Rectal smooth muscle tissue (tissue), 1 donor: ENCODE data around the gene CPSF6.

Experiments used
- H3K27ac ChIP-seq: one replicate; pipeline ENCODE4 v1.7.0; 2013; ENCODE audit warnings: low read depth, low read length, inconsistent platforms
- H3K27me3 ChIP-seq: one replicate; pipeline ENCODE4 v1.7.0; 2013; ENCODE audit warnings: low read length; ENCODE audit not compliant: control insufficient read depth, insufficient read depth
- H3K36me3 ChIP-seq: one replicate; pipeline ENCODE4 v1.7.0; 2013; ENCODE audit warnings: low read length; ENCODE audit not compliant: control insufficient read depth, insufficient read depth
- H3K4me1 ChIP-seq: one replicate; pipeline ENCODE4 v1.7.0; 2013; ENCODE audit warnings: low read length; ENCODE audit not compliant: control insufficient read depth, insufficient read depth
- H3K4me3 ChIP-seq: one replicate; pipeline ENCODE4 v1.7.0; 2013; ENCODE audit warnings: low read length
- H3K9ac ChIP-seq: one replicate; pipeline ENCODE4 v1.7.0; 2013; ENCODE audit warnings: low read length

CPSF6 gene

DNA sequence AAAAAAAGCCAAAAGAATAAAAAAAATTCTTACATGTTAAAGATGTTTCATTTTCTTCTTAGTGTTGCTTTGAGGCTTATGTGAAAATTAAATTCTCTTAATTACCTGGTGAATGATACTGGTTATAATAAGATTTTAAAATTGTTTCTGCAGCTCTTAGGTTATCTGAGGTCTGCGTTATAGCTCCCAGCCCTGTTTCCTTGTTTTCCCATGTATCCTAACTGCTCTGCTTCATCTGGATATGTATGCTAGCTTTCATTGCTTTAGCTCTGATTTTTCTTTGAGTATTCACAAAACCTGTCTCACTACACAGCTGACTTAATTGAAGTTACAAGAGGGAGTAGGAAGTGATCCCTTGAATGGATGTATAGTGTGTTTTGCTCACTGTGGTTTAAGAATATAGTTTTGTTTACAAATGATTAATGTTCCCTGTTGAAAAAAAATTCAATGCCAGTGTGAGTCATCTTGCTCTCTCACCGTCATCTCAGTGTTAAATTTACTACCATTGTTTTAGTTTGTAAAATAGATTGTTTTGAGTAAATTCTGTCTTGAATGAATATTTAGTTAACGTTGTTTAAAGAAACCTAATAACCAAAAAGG is 26.8 kb downstream of the CPSF6 start:
- peaks cover 2% of the 10 kb centered on the region for H3K4me1 ChIP-seq
- H3K27ac ChIP-seq, result no peak overlapping the region
- no peak overlapping the region for H3K4me3 ChIP-seq
- no peak overlapping the region for H3K9ac ChIP-seq
- H3K36me3 ChIP-seq, result no peaks in the 10 kb centered on the region
- no peaks in the 10 kb centered on the region for H3K27me3 ChIP-seq

GRCh38 chr12:69269736-69270135 is 30.4 kb downstream of the CPSF6 start:
- H3K4me1 ChIP-seq, result peaks cover 2% of the 10 kb centered on the region
- H3K27ac ChIP-seq, result no peak overlapping the region
- H3K4me3 ChIP-seq, result no peak overlapping the region
- H3K36me3 ChIP-seq, result no peaks in the 10 kb centered on the region
- no peaks in the 10 kb centered on the region for H3K27me3 ChIP-seq
- H3K9ac ChIP-seq, result no peak overlapping the region

DNA sequence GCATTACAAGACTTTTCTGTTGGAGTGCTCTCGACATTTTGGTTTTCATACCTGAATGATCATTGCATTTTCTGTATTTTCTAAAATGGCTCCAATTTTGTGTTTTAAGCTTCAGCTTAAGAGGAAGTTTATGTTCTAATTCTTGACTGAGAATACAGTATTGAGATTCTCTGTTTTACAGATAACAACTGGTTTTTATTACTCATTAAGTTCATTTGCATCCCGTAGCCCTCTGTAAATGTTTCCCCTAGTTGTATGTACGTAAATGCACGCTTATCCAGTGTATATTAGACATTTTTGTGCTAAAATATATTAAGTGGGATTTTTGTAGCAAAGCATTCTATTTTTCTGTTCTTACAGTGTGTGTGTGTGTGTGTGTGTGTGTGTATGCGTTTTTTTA is 33.1 kb downstream of the CPSF6 start:
- no peak overlapping the region for H3K4me3 ChIP-seq
- H3K27me3 ChIP-seq, result no peaks in the 10 kb centered on the region
- no peaks in the 10 kb centered on the region for H3K4me1 ChIP-seq

DNA sequence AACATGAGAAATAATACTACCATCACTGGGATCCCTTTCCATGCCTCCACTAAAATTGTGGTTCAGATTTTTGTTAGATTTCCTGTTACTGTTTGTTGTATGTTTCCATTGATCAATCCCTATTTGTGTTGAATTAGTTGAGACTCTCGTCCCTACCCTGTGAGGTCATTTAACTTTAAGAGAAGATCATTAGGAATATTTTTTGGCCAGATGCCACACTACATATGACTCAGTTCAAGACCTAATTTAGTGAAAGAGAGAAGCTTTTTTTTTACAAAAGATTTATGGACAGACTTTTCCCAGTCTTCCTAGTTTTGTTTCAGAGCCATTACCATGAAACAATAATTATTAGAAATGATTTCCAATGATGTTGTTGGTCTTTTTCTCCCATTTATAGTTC is 35.5 kb downstream of the CPSF6 start:
- Histone ChIP-seq H3K36me3 (no peaks in the 10 kb centered on the region), H3K27ac (no peak overlapping the region), H3K9ac (no peak overlapping the region), H3K4me1 (no peaks in the 10 kb centered on the region), H3K4me3 (no peak overlapping the region), H3K27me3 (no peaks in the 10 kb centered on the region)

More for the DNA sequence above, 33.1 kb downstream of the CPSF6 start:
- no peaks in the 10 kb centered on the region for H3K36me3 ChIP-seq
- no peak overlapping the region for H3K9ac ChIP-seq
- H3K27ac ChIP-seq, result no peak overlapping the region

GRCh38 chr12:69275471-69275891 is 36.1 kb downstream of the CPSF6 start:
- no peak overlapping the region for H3K27ac ChIP-seq
- no peaks in the 10 kb centered on the region for H3K27me3 ChIP-seq
- H3K4me1 ChIP-seq, result no peaks in the 10 kb centered on the region

GRCh38 chr12:69278814-69279782 is 39.7 kb downstream of the CPSF6 start:
- Histone ChIP-seq H3K27ac (no peak overlapping the region), H3K9ac (no peak overlapping the region), H3K36me3 (no peaks in the 10 kb centered on the region), H3K27me3 (no peaks in the 10 kb centered on the region), H3K4me3 (no peak overlapping the region), H3K4me1 (no peaks in the 10 kb centered on the region)

More at GRCh38 chr12:69275471-69275891, 36.1 kb downstream of the CPSF6 start:
- Histone ChIP-seq H3K9ac (no peak overlapping the region), H3K36me3 (no peaks in the 10 kb centered on the region), H3K4me3 (no peak overlapping the region)

DNA sequence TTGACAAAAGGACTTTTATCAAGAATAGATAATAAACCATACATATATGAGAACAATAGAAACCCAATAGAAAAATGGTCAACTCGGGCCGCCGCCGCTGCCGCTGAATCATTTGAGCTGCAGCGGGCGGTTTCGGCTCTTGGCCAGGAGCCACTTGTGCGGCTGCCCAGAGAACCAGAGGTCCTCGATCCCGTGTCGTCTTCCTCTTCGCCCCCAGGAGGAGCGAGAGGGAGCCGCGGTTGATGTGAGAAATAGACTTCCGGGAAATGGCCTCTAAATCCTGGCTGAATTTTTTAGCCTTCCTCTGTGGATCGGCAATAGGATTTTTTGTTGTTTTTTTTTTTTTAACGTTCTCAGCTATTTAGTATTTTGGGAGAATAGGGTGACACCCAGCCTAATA is 44.8 kb downstream of the CPSF6 start:
- no peaks in the 10 kb centered on the region for H3K27me3 ChIP-seq
- no peak overlapping the region for H3K27ac ChIP-seq
- no peaks in the 10 kb centered on the region for H3K4me1 ChIP-seq
- no peaks in the 10 kb centered on the region for H3K36me3 ChIP-seq
- no peak overlapping the region for H3K9ac ChIP-seq
- peak overlapping the region; percentile 36 for H3K4me3 ChIP-seq

GRCh38 chr12:69287556-69287955 is 48.2 kb downstream of the CPSF6 start:
- H3K36me3 ChIP-seq, result no peaks in the 10 kb centered on the region
- H3K27me3 ChIP-seq, result no peaks in the 10 kb centered on the region
- H3K27ac ChIP-seq, result no peak overlapping the region
- H3K9ac ChIP-seq, result no peak overlapping the region
- no peaks in the 10 kb centered on the region for H3K4me1 ChIP-seq
- no peak overlapping the region for H3K4me3 ChIP-seq

DNA sequence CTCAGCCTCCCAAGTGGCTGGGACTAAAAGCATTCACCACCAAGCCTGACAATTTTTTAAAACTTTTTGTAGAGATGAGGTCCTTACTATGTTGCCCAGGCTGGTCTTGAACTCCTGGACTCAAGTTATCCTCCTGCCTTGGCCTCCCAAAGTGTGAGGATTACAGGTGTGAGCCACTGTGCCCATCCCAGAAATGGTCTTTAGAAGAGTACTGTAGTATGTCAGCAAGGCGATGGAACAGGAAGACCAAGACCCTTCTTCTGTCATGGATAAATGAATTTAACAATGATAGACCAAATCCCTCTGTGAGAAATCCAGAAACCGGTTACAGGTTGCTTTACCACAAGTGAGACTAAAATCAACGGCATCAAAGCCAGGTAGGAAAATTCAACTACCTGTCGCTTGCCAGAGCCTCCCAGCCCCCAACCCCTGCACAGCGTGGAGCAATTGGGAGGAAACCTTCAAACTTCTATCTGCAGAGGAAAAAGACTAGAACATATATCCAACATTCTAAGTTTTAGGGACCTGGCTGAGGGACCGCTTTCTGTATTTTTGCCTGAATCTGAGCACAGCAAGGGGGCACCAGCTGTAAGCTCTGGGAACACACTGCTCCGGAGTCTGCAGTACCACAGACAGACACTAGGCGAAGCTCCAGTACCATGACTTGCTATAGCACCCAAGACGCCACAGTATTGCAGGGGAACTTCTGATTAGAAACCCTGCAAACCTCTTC is 51.3 kb downstream of the CPSF6 start:
- Histone ChIP-seq H3K4me1 (no peaks in the 10 kb centered on the region), H3K36me3 (no peaks in the 10 kb centered on the region), H3K4me3 (no peak overlapping the region), H3K27ac (no peak overlapping the region), H3K9ac (no peak overlapping the region), H3K27me3 (no peaks in the 10 kb centered on the region)

DNA sequence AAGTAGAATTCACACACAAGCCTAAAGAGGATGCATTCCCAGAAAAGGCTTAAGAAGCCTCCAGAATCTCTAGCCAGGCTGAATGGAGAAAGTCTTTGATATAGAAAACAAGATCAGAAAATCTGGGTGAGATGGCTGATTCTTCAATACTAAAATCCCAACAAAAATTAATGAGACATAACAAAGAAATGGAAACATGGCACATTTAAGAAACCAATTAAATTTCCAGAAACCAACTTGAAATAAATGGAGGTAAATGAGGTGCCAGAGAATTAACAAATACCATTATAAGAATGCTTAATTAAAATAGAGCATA is 51.9 kb downstream of the CPSF6 start:
- H3K9ac ChIP-seq, result no peak overlapping the region
- no peak overlapping the region for H3K27ac ChIP-seq
- H3K4me1 ChIP-seq, result no peaks in the 10 kb centered on the region
- no peaks in the 10 kb centered on the region for H3K27me3 ChIP-seq
- no peaks in the 10 kb centered on the region for H3K36me3 ChIP-seq
- H3K4me3 ChIP-seq, result no peak overlapping the region

DNA sequence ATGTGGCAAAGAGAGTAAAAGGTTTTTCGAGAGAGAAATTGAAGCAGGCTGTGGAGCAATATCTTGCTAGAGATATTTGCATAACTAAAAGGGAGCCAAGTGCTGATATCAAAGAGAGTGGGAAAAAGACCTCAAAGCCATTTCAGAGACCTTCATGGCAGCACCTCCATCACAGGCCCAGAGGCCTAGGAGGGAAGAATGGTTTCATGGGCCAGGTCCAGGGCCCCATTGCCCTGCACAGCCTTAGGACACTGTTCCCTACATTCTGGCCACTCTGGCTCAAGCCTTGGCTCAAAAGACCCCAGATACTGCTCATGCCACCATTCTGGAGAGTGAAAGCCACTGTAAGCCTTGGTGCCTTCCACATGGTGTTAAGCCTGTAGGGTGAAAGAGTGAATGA is 58.8 kb downstream of the CPSF6 start:
- Histone ChIP-seq H3K27ac (no peak overlapping the region), H3K36me3 (no peaks in the 10 kb centered on the region), H3K27me3 (no peaks in the 10 kb centered on the region), H3K4me1 (no peaks in the 10 kb centered on the region), H3K9ac (no peak overlapping the region), H3K4me3 (no peak overlapping the region)

DNA sequence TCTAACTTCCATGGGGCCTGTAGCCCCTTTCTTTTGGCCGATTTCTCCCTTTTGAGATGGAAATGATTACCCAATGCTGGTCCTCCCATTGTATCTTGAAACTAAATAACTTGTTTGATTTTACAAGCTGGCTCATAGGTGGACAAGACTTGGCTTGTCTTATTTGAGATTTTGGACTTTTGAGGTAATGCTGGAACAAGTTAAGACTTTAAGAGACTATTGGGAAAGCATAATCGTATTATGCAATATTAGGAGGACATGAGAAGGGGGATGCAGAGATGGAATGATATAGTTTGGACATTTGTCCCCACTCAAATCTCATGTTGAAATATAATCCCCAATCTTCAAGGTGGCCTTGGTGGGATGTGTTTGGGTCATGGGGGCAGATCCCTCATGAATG is 59.6 kb downstream of the CPSF6 start:
- Histone ChIP-seq H3K9ac (no peak overlapping the region), H3K27ac (no peak overlapping the region), H3K27me3 (no peaks in the 10 kb centered on the region), H3K4me3 (no peak overlapping the region), H3K36me3 (no peaks in the 10 kb centered on the region), H3K4me1 (no peaks in the 10 kb centered on the region)
